Measurements from ENCODE around the gene TTLL6.

Gene TTLL6

GRCh38 chr17:48735062-48735351 lies 82.0 kb downstream of the TTLL6 start:
- DNase-seq: no peak

DNA sequence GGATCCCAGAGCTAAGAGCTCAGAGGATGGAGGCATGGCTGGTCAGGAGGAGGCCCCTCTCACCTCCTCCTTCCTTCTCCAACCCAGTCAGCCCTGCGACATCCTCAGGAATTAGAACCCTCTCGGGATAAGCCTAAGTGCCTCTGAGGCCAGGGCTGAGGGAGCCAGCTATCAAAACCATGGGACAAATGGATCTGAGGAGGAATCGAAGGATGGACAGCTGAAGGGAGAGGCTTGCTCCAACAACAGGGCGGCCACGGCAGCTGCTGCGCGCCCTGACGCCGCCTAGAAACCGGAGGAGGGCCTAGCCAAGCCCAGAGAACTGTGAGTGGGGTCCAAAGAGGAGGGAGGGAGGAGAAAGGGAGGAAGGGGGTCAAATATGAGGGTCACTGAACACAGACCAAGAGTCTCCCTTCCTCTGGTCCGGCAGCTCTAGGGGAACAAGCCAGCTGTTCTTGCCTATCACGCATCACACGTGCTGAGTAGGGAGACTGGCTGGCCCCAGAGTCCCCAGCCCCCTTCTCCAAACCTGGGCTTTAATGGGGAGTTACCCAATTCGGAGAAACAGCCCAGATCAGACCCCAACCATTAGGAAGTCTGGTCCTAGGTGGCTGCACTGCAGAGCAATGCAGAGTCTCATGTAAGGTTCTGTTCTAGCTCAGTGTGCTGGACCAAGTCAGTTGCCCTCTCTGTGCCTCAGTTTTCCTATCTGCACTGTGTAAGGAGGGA lies 82.5 kb downstream of the TTLL6 start:
- DNase-seq: no peak

DNA sequence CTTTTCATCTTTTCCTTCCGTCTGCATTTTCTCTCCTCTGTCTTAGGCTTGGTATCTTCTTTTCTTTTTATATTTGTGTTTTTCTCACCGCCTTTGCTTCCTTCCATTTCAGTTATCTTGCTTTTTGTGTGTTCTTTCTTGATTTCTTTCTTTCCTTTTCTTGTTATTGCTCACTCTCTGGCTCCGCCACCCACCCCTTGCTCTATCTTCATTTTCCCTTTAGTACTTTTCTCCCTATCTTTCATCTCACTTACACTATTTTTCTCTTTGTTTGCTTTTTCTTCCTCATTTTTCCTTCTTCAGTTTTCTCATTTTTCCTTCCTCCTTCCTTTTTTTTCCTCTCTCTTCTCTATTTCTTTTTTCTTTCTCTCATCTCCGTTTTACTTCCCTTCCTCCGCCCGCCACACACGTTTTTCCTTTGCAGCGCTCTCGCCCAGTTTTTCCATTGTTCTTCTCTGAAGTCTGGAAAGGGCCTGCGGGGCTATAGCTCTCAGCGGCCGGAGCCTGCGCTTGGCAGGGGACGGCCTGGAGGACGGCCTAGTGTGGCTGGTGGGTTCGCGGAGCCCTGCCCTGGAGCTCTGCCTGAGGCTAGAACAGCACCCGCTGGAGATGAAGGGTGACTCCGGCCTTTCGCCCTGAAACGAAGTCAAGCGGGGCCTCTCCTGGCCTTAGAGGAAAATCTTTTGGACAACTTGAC lies 83.2 kb downstream of the TTLL6 start:
- no peak for DNase-seq

DNA sequence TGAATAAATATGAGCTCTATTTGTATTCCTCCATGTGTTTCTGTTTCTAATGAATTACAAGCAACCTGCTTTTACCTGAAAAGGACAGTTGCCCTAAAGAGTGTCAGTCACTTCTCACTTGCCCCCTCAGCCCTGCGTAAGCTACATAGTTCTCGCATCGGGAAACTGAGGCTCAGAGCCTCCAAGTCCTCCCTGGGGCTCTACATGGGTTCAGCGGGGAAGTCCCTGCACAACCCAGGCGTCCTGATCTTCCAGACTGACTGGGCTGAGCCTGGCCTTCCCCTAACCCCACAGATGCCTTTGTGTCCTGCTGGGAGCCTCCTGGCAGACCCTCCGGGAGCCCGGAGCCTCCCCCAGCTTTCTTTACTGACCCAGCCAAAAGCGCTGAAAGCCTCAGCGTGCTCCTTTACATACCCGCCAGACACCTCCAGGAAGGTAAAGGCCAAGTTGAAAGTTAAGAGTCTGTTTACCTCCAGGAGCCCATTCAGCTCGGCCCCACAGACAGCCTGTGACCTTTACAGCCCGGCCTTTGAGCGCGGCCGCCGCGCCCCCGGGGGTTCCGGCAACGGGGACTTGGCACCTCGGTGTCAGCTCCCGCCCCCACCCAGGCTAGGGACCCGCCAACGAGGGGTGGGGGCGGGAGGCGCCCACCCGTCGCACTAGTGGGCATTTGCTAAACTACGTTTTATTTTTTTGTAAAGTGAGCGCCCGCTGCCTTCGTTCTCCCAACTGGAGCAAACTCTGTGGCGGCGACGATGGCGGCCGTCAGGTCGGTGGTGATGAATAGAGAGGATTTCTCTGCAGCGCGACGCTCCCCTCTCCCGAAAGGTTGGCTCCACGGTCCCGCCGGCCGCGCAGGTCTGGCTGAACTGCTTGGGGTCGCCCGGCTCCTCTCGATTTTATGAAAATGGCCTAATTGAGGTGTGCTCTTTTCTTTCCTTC lies 84.1 kb downstream of the TTLL6 start:
- no peak for DNase-seq

GRCh38 chr17:48731355-48731754 lies 85.7 kb downstream of the TTLL6 start:
- no peak for DNase-seq

DNA sequence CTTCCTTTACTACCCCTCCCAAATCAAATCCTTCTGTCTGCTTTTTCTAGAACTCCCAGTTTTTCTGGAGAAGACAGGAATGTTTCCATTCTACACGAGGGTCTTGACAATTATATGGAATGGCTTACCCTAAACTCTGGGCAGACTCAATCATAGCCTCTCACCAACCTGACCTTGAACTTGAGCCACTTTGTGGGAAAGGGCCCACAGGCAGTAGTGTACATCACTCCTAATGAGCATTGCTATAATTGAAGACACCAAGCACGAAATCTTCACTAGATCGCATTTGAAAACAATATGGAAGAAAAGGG lies 86.8 kb downstream of the TTLL6 start:
- no peak for DNase-seq

GRCh38 chr17:48729335-48730239 lies 87.4 kb downstream of the TTLL6 start:
- DNase-seq: no peak

- DNase-seq: peak in 1 of 2 experiments; percentile 71
Observed at GRCh38 chr17:48728232-48729231, 88.5 kb downstream of the TTLL6 start, which contains the start of gene HOXB13. HOXB13 (minus strand) TSS chr17:48728750; CDS start chr17:48728593, 157 bp downstream.

- DNase-seq: no peak
Observed at GRCh38 chr17:48727415-48728175, 89.4 kb downstream of the TTLL6 start.

DNA sequence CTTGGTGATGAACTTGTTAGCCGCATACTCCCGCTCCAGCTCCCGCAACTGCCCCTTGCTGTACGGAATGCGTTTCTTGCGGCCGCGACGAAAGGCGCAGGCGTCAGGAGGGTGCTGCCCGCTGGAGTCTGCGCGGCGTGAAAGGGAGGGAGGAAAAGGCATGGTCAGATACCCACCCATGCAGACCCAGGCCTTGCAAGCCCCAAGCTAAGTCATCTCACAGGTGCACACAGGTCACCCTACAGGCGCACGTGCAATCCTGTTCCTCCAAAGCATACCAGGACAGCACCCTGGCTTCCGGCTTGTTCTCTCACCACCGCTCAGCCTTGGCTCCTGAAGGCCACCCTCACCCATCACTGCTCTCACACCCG lies 90.1 kb downstream of the TTLL6 start:
- DNase-seq: no peak

GRCh38 chr17:48726114-48726915 lies 90.7 kb downstream of the TTLL6 start:
- no peak for DNase-seq

DNA sequence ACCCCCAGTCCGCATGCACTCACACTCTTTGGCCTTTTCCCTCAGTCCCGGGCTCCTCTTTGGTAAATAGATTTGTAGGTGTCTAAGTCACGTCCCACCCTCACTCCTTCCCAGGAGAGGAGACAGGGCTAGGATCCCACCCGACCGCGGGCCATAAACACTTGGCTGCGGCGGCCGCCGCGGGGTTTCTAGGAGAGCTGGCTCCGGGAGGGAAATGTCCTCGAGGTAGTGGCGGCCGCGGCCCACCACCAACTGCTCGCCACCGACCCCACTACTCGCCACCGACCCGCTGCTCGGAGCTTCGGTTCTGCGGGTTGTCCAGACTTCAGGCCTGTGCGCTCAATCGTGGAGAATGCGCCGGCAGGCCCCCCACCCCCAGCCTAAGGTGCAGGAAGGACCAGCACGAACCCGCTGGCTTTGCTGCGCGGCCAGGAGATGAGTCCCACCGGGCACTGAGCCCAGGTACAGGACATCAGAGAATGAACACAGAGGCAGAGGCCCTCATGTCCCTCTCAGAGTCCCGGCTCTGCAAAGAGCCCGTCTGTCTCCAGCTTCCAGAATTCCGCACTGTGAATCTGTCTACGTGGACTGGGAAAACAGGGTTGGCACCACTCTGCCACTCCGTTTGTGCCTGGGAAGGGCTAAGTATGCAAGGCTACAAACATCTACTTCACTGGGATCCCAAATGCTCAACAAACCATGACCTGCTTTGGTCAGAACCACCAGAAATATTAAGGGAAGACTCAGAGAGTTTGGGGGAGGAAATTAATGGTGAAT lies 91.6 kb downstream of the TTLL6 start:
- no peak for DNase-seq

DNA sequence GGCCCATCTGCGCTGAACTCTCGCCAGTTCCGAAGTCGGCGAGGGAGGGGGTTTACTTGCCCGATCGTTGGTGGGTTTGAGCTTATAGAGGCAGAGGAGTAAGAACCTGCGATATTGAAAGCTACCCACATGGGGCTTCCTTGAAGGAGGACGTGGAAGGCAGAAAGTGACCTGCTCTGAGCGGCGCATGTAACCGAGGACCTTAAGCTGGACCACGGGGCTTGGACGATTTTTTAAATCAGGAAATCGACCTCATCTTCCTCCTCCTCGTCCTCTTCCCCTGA lies 92.1 kb downstream of the TTLL6 start:
- no peak for DNase-seq

DNA sequence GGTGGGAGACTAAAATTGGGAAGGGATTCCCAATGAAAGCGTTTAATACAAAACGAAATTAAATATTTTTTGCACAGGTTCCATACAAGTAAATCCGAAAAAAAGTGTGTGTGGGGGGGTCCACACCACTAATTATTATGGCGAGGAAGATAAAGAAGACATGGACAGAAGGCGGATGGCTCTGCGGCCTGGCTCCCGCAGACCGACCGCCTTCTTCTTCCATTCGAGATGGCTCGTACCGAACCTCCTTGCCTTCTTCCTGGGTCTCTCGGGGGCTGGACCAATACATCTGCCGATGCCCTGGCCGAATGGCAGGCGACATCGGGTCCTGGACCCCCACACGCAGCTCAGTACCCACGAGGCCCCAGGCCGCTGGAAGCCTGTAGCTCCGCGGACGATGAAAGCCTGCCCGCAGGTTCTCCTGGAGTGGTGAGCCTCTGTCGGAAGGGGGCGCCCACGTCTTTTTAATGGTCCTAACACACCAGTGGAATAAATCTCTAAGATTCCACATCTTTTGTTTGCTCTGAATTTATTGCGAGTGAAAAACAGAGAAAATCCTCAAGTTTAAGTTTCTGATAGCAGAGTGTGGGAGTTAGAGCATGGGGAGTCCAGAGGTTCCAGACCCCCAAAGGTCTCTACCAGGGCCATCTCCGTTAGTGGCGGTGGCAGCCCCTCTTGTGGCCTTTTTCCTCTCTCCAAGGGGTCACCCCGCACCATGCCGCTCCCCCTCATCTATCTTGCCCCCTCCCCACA lies 92.6 kb downstream of the TTLL6 start:
- DNase-seq: peak; percentile 75 to 83

DNA sequence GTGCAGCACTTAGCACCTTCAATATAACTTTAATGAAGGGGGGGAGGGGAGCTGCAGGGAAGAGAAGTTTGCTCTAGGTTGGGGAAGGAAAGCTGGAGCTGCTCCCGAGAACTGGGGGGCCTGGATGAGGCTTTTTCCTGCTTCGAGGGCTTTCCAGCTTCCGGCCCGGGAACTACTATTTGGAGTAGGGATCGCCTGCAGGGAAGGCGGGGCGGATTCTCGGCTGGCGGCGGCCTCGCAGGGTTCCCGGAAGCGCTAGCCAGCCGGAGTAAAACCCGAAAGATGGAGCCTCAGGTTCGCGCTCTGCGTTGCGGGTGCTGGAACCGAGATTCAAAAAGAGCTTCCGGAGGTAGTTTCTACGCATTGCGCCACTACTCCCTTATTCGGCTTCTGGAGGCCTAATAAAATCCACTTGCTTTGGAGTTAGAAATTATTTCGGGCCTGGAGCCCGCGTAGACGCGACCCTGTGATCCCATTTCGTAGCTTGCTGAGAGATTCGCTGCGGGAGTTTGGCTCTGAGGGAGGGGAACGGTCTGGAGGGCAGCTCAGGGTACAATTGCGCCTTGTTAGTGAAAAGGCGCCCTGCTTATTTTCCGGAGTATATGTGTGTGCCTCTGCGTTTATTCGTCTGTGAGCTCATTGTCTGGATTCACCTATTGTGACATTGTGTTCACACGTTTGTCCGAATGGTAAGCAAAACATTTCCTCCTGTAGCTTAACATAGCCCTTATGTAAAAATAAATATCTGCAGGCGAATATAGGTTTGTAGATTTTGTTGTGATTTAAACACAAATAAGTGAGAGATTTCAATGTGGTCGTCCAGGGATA lies 93.4 kb downstream of the TTLL6 start:
- no peak for DNase-seq

GRCh38 chr17:48722915-48723422 lies 94.1 kb downstream of the TTLL6 start, which contains the start of gene PRAC2:
PRAC2 (plus strand) TSS chr17:48723185; CDS start chr17:48724411, 1,226 bp downstream.
- DNase-seq: no peak

All from SHP77 (cell line).